NOMO-1 (cell line): Measurements from ENCODE around the gene G2E3.

Source experiments
- DNase-seq, 2 experiments: peaks; one replicate each; lab custom pipeline; 2025; ENCODE audit not compliant: unreplicated experiment in 2 of 2; lab: John Stamatoyannopoulos, UW

The G2E3 gene

DNA sequence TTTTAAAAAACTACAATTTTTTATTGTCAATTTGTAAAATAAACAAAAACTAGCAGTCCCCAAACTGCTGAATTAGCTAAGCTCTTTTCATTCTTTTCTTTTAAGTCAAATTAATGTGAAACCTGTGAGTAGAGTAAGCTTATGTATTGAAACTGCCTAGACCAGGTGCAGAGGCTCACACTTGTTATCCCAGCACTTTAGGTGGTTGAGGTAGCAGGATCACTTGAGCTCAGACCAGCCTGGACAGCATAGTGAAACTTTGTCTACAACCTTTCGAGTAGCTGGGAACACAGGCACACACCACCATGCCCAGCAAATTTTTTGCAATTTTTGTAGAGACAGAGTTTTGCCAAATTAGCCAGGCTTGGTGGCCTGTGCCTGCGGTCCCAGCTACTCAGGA, 89.5 kb downstream of the G2E3 start:
- DNase-seq = no peak

DNA sequence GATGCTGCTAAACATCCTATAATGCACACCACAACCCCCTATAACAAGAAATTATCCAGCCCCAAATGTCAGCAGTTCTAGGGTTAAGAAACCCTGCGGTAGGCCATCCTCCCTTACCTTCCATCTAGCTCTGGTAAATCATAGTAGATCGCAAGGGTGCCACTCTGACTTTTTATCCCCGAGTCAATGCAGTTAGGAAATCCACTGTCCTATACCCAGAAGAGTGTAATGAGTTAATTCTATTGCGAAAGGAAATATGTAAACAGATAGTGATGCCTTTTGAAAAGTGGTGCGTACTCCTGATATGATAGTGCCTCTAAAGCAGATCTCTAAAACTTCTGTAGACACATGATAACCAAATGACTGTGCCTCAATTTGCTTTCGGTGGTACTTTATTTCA, 93.0 kb downstream of the G2E3 start:
- no peak for DNase-seq

DNA sequence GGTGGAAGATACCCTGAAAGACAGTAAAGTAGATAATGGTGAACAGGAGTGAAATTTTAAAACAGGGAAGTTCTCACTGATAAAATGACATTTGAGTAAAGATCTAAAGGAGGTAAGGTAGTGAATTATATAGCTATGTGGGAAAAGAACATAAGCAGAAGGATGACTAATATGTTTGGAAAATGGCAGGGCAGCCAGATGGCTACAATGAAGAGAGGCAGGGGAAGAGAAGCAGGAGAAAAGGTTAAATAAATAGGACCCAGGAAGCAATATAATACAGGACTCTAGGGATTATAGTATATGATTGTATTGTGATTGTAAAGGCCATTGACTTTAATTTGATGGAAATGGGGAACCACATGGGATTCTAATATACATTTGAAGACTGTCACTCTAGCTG, 96.2 kb downstream of the G2E3 start:
- DNase-seq = no peak

DNA sequence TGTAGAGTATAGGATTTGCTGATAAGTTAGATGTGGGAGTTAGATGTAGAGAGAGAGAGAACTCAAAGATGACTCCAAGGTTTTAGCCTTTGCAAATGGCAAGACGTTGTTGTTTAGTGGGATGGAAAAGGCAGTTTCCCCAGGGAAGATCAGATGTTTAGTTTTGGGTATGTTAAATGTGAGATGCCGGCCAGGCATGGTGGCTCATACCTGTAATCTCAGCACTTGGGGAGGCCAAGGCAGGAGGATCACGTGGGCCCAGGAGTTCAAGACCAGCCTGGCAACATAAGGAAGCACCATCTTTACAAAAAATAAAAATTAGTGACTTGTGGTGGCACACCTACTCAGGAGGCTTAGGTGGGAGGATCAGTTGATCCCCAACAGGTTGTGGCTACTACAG, 96.7 kb downstream of the G2E3 start:
- no peak for DNase-seq

DNA sequence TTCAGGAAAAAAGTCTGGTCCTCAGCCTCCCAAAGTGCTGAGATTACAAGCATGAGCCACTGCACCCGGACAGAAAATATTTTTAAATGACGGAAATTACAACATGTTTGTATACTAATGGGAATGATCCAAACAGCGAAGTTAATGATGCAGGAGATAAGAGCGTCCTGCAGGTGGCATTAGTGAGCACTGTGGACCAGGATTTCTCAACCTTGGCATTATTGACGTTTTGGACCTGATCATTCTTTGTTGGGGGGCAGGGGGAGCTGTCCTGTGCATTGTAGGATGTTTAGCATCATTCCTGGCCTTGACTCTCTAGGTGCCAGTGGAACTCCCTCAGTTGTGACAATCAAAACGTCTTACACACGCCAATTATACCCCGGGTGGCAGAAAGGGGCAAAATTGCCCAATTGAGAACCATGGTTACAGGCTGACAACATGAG, 97.3 kb downstream of the G2E3 start:
- peak; percentile 3 to 18 for DNase-seq

DNA sequence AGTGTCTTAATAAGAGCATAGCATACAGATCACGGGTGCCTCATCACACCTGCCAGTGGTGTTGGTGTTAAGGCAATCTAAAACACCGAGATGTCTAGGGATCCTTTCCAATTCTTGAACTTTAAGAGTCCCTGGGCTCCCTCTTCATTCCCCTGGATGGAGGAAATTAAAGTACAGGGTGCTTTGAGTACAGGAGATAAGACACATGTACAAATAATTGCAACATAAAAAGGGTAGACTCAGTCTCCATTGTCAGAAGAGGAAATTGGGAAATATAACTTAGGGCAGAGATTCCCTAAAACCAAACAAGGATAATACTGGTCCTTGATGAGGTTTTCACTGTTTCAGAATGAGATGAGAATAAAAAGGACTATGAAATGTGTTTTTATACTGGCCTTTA, 98.1 kb downstream of the G2E3 start:
- DNase-seq = no peak

DNA sequence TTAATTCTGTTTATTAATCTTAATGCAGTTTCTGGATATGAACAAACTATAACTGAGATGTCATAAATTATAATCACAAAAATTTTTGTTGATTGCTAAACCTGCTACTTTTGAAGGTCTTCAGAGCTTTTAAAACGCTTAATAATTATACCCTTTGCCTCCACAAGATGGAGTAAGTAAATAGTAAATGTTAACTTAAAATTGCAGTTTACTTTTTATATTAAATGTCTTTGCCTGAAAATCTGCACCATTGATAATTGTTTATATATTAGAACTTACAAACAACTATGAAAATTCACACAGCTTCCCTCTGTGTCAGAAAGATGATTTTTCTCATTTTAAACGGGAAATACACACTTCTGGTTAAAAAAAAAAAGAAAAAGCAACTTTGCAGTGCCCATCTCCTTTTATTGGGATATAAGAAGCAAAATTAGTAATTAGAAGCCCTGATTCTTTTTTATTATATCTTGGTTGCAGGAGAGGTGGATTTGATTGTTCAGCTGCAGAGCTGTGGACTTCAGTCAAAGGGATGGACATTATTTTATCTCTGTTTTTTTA, 98.7 kb downstream of the G2E3 start:
- DNase-seq = peak in 1 of 2 experiments; percentile 12

DNA sequence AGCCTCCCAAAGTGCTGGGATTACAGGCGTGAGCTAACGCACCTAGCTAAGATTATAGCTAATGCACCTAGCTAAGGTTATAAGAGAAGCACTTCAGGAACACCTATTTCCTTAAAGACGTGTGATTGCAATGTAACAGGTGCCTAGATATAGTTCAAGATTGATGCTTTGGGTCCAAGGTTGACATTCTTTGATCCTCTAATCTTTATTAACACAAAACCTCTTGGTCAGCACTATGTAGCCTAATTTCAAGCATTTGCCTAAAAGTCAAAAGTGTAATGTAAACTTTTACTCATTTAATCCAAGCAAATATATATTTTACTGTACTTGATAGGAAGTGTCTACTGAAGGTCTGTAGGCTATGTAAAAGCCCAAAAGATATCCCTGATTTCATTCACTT, 99.7 kb downstream of the G2E3 start:
- no peak for DNase-seq

DNA sequence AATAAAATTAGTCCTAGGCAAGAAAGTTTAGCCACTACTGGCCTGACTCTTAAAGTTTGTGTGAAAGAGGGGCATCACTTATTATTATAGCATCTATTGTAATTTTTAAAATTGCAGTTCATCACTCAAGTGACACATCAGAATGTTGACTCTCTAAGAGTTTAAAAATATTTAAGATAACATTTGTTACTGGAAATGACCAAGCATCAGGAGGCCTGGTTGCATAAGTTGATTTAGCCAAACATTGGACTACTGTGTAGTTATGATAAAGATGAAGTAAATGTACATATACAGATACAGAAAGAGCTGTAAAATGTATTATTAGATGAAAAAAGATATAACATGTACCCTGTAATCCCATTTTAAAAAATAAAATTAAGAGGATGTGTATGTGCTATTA, 110.6 kb downstream of the G2E3 start:
- no peak for DNase-seq
